Measurements from ENCODE around the gene UGP2. TPM values are rescaled to one million over a fixed set of nuclear protein-coding genes. Genes with fewer than 3 reads are reported as not detected.

Gene UGP2
- total RNA-seq, 1 experiment from 2014 or later = 883 TPM

GRCh38 chr2:63821396-63821795 lies 20.3 kb upstream of the UGP2 start:
- no peaks in the 10 kb centered on the region for H3K36me3 Mint-ChIP-seq (ENCODE audit: insufficient read depth in 1 of 3, low read depth in 3 of 3)
- Histone ChIP-seq H2BK12ac (ENCODE audit: insufficient read length, low read depth, low read length) (no peak overlapping the region), H2BK15ac (ENCODE audit: low read depth, low read length) (no peak overlapping the region), H2BK5ac (ENCODE audit: insufficient read length, low read length) (no peak overlapping the region), H3K9me3 (ENCODE audit: control insufficient read depth, low read depth, low read length) (no peaks in the 10 kb centered on the region), H4K8ac (replicated peaks; ENCODE audit: insufficient read length, low read depth, low read length) (no peak overlapping the region), H3K79me1 (ENCODE audit: insufficient read depth, low read depth, low read length, poor library complexity, severe bottlenecking) (no peaks in the 10 kb centered on the region), H3K27ac (ENCODE audit: insufficient read length, low read depth, low read length) (no peak overlapping the region), H3K18ac (ENCODE audit: insufficient read length, low read depth, low read length) (no peak overlapping the region), H3K4me2 (ENCODE audit: insufficient read depth, insufficient read length, low read length) (no peak overlapping the region), H3K56ac (ENCODE audit: insufficient read length, low read depth, low read length) (no peak overlapping the region), H3K27me3 (ENCODE audit: insufficient read depth, low read length) (no peaks in the 10 kb centered on the region), H3K9ac (ENCODE audit: extremely low read depth, insufficient read length, low read length) (no peak overlapping the region), H3K23ac (ENCODE audit: insufficient read length, low read depth, low read length) (no peak overlapping the region), H2AFZ (ENCODE audit: low read length) (no peak overlapping the region), H4K5ac (ENCODE audit: insufficient read length, low read depth, low read length) (no peak overlapping the region), H3K4ac (ENCODE audit: low read depth, low read length) (no peak overlapping the region), H4K20me1 (ENCODE audit: control insufficient read depth, insufficient read depth, insufficient read length) (no peaks in the 10 kb centered on the region), H2BK20ac (ENCODE audit: low read depth, low read length, poor library complexity, severe bottlenecking) (no peak overlapping the region), H3T11ph (ENCODE audit: low read length) (no peak overlapping the region), H3K23me2 (ENCODE audit: insufficient read length, low read depth, low read length, poor library complexity, severe bottlenecking) (no peaks in the 10 kb centered on the region), H4K91ac (ENCODE audit: insufficient read length, low read depth, low read length) (no peak overlapping the region), H3K4me1 (ENCODE audit: insufficient read depth, low read length) (no peaks in the 10 kb centered on the region), H2BK120ac (ENCODE audit: low read depth, low read length, poor library complexity, severe bottlenecking) (no peak overlapping the region), H2AK5ac (ENCODE audit: insufficient read length, low read length) (no peak overlapping the region), H3K79me2 (ENCODE audit: insufficient read depth, low read length) (no peaks in the 10 kb centered on the region), H3K14ac (ENCODE audit: insufficient read depth, low read length) (no peak overlapping the region)
- no peak for DNase-seq
- no peaks in the 10 kb centered on the region for H3K27me3 Mint-ChIP-seq (ENCODE audit: low read depth)
- no peak for TF ChIP-seq CTCF (conservative IDR thresholded peaks at IDR 0.05)
- peaks cover 6 to 14% of the 10 kb centered on the region in 2 experiments for H3K4me1 Mint-ChIP-seq
- H3K27ac Mint-ChIP-seq = peak overlapping the region in 1 of 3 experiments; percentile 8; a peak in 1 of 7 replicates
- H3K4me3 Mint-ChIP-seq = no peak overlapping the region
- H3K9me3 Mint-ChIP-seq = no peaks in the 10 kb centered on the region
- no CpG with 5 or more reads among the region's 3 CpGs for WGBS (ENCODE audit: extremely low coverage, insufficient read length, low lambda C conversion rate)

Measured in H9 (cell line).